Measurements from ENCODE around the gene IFITM10.
A peak's percentile ranks its signal among the peaks of the same experiment; 100 is the strongest.

- TF ChIP-seq CTCF (IDR thresholded peaks at IDR 0.05; ENCODE audit: low read depth, low read length) (0 out of 2 replicates have a peak, but pooled peaks have one; percentile 6), EZH2phosphoT487 (IDR thresholded peaks at IDR 0.05; ENCODE audit: low read depth) (no peak)
Measured at GRCh38 chr11:1765871-1766718, 15.7 kb upstream of the IFITM10 start.

All from OCI-LY3 (cell line).